WTC11 (cell line): ENCODE data around the gene CEP170B. TPM values are rescaled to one million over a fixed set of nuclear protein-coding genes. Genes with fewer than 3 reads are reported as not detected.

Source experiments
- ARID4B ChIP-seq: sonication (generic); formaldehyde crosslinking; IDR thresholded peaks from 2 replicates; pipeline ENCODE4 v1.8.0; 2023; ENCODE audit warnings: missing genetic modification reagents, mild to moderate bottlenecking, borderline replicate concordance
- ATF1 ChIP-seq: sonication (generic); formaldehyde crosslinking; IDR thresholded peaks from 2 replicates; pipeline ENCODE4 v1.8.1; 2023; ENCODE audit warnings: mild to moderate bottlenecking, moderate library complexity, missing genetic modification reagents
- ATF6 ChIP-seq: sonication (generic); formaldehyde crosslinking; IDR thresholded peaks from 2 replicates; pipeline ENCODE4 v1.8.1; 2023; ENCODE audit warnings: mild to moderate bottlenecking, missing genetic modification reagents
- FOXJ3 ChIP-seq: sonication (generic); formaldehyde crosslinking; IDR thresholded peaks from 2 replicates; pipeline ENCODE4 v1.9.0; 2021; ENCODE audit warnings: missing genetic modification reagents, mild to moderate bottlenecking, borderline replicate concordance
- FOXP4 ChIP-seq: sonication (generic); formaldehyde crosslinking; IDR thresholded peaks from 2 replicates; pipeline ENCODE4 v1.8.0; 2022; ENCODE audit warnings: mild to moderate bottlenecking, missing genetic modification reagents
- MAX ChIP-seq: sonication (generic); formaldehyde crosslinking; IDR thresholded peaks from 2 replicates; pipeline ENCODE4 v1.8.0; 2022; ENCODE audit warnings: mild to moderate bottlenecking, missing genetic modification reagents
- PREB ChIP-seq: sonication (generic); formaldehyde crosslinking; IDR thresholded peaks from 2 replicates; pipeline ENCODE4 v1.8.1; 2022; ENCODE audit warnings: mild to moderate bottlenecking, missing genetic modification reagents, moderate library complexity, borderline replicate concordance
- USF1 ChIP-seq: sonication (generic); formaldehyde crosslinking; IDR thresholded peaks from 2 replicates; pipeline ENCODE4 v1.8.0; 2022; ENCODE audit warnings: mild to moderate bottlenecking, missing genetic modification reagents
- ZMAT4 ChIP-seq: fragments of 250-450 bp; sonication (Bioruptor Pico); IDR thresholded peaks from 2 replicates; pipeline ENCODE4 v1.9.0; 2021; ENCODE audit warnings: mild to moderate bottlenecking
- ZNF219 ChIP-seq: sonication (generic); formaldehyde crosslinking; IDR thresholded peaks from 2 replicates; pipeline ENCODE4 v1.8.0; 2023; ENCODE audit warnings: missing genetic modification reagents, mild to moderate bottlenecking, borderline replicate concordance
- ZNF396 ChIP-seq: fragments of 250-450 bp; sonication (Bioruptor Pico); IDR thresholded peaks from 2 replicates; pipeline ENCODE4 v1.8.0; 2021; ENCODE audit warnings: mild to moderate bottlenecking, moderate library complexity, borderline replicate concordance
- ZNF425 ChIP-seq: fragments of 250-450 bp; sonication (Bioruptor Pico); conservative IDR thresholded peaks from 2 replicates; pipeline ENCODE4 v1.9.0; 2021; ENCODE audit warnings: mild to moderate bottlenecking
- total RNA-seq: library from RNA; stranded (reverse); gene quantifications from 3 replicates; pipeline ENCODE4 v1.2.3, GENCODE V29; 2021

CEP170B gene
- total RNA-seq, 1 experiment from 2014 or later, result 47.0 TPM

- TF ChIP-seq ARID4B (CRISPR knock-in tag) (no peak), FOXP4 (CRISPR knock-in tag) (no peak), MAX (CRISPR knock-in tag) (no peak), ATF1 (CRISPR knock-in tag) (no peak), ATF6 (CRISPR knock-in tag) (no peak), ZMAT4 (CRISPR knock-in tag) (no peak), FOXJ3 (no peak), ZNF396 (no peak), ZNF219 (CRISPR knock-in tag) (no peak), ZNF425 (CRISPR knock-in tag) (no peak), USF1 (CRISPR knock-in tag) (no peak), PREB (CRISPR knock-in tag) (no peak)
These were observed 12.8 kb upstream of the CEP170B start (continued) for GRCh38 chr14:104852280-104852663.
